ENCODE data around the gene ADAMTSL3. TPM values are rescaled to one million over a fixed set of nuclear protein-coding genes. Genes with fewer than 3 reads are reported as not detected.

Gene ADAMTSL3
- total RNA-seq, 1 experiment from 2014 or later, result 0.05 TPM

DNA sequence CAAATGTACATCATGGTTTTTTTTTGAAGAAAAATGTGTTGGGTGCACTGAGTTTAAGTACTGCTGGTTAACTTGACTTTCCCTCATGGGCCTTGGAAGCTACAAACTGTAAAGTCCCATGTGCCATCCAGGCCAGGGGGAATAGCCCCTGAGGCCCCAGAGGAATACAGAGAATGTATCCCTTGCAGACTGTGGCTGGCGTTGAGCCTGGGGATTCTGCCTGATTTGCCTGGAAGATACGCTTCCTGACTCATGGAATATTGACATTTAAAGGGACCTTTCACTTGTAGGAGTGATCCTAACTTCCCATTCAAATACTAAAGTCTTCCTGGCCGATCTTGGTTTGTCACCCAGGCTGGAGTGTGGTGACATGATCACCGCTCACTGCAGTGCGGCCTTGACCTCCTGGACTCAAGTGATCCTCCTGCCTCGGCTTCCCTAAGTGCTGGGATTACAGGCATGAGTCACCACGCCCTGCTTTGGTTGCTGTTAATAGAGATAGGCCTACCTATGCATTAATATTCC is 42.0 kb downstream of the ADAMTSL3 start:
- no TSS peak for BruUV-seq (replicated peaks)
- no peaks in the 10 kb centered on the region for H3K9me3 ChIP-seq (ENCODE audit: control insufficient read depth in 1 of 2, insufficient read depth in 1 of 2, low read depth in 1 of 2, low read length in 2 of 2)
- peaks cover 0 to 3% of the 10 kb centered on the region in 2 experiments; a peak in 1 of 4 replicates for H3K4me1 ChIP-seq (ENCODE audit: control insufficient read depth in 1 of 2, insufficient read depth in 2 of 2, low read length in 2 of 2)
- intact Hi-C loops (cut with micrococcal nuclease), result no loop called here
- no peaks in the 10 kb centered on the region for H3K9me2 ChIP-seq (ENCODE audit: insufficient read depth)
- no peaks in the 10 kb centered on the region for H3K36me3 ChIP-seq (ENCODE audit: control insufficient read depth in 1 of 2, insufficient read depth in 2 of 2, low read length in 2 of 2)
- H3K4me3 ChIP-seq (replicated peaks in 1 of 2; ENCODE audit: low read depth in 1 of 2, low read length in 2 of 2), result no peak overlapping the region
- no peaks in the 10 kb centered on the region for H3K79me2 ChIP-seq (ENCODE audit: insufficient read depth, low read length)
- DNase-seq (ENCODE audit: low read depth, low spot score) (no peak), ATAC-seq (no peak)
- TF ChIP-seq CEBPB (IDR thresholded peaks at IDR 0.05; ENCODE audit: low read depth) (no peak), POLR2AphosphoS5 (IDR thresholded peaks at IDR 0.05; ENCODE audit: low read depth, low read length) (no peak), EGR1 (IDR thresholded peaks at IDR 0.05; ENCODE audit: low read depth) (no peak), CBX3 (IDR thresholded peaks at IDR 0.05; ENCODE audit: low read depth) (no peak), FOSL1 (IDR thresholded peaks at IDR 0.05; ENCODE audit: low read depth) (no peak), ZFX (IDR thresholded peaks at IDR 0.05) (no peak), JUND (IDR thresholded peaks at IDR 0.05) (no peak), EZH2phosphoT487 (IDR thresholded peaks at IDR 0.05; ENCODE audit: borderline replicate concordance) (no peak), POLR2A (IDR thresholded peaks at IDR 0.05; ENCODE audit: borderline replicate concordance, extremely low read depth, insufficient read depth, insufficient read length) (no peak), SIN3A (IDR thresholded peaks at IDR 0.05; ENCODE audit: low read depth) (no peak), EZH2 (IDR thresholded peaks at IDR 0.05) (no peak), SP1 (IDR thresholded peaks at IDR 0.05; ENCODE audit: low read depth) (no peak), MAX (IDR thresholded peaks at IDR 0.05) (no peak), ELF1 (IDR thresholded peaks at IDR 0.05; ENCODE audit: borderline replicate concordance, low read depth) (no peak)
- H3K4me2 ChIP-seq (ENCODE audit: low read length), result no peak overlapping the region
- ChIA-PET RAD21 (ENCODE audit: low non-redundant PET in 1 of 2, low total read pairs in 2 of 2, uncharacterized antibody in 2 of 2, unreplicated experiment in 2 of 2) (no interaction called here), POLR2A (no interaction called here), CTCF (no interaction called here)
- peaks cover 5% of the 10 kb centered on the region; the same call in 1 of the 2 replicates for H3K27me3 ChIP-seq (ENCODE audit: insufficient read depth, low read length)
- no peaks in the 10 kb centered on the region for H4K20me1 ChIP-seq (ENCODE audit: insufficient read depth)
- no peak overlapping the region for H3K9ac ChIP-seq (ENCODE audit: low read length)
- no peak overlapping the region for H3K27ac ChIP-seq (ENCODE audit: low read depth, low read length)
- H2AFZ ChIP-seq (ENCODE audit: low read depth, low read length, poor library complexity, severe bottlenecking), result no peak overlapping the region

DNA sequence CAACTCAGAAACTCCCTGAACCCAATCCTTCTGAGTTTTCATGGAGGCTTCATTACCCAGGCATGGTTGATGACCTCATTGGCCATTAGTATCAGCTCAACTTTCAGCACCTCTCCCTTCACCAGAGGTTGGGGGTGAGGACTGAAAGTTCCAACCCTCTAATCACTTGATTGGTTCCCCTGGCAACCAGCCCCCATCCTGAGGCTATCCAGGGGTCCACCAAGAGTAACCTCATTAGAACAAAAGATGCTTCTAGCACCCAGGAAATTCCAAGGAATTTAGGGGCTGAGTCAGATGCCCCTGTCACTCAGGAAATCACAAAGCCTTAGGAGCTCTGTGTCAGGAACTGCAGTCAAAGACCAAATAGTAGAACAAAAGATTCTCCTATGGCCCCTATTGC is 43.8 kb downstream of the ADAMTSL3 start:
- DNase-seq (ENCODE audit: low read depth, low spot score) (no peak), ATAC-seq (no peak)
- Histone ChIP-seq H3K36me3 (ENCODE audit: control insufficient read depth in 1 of 2, insufficient read depth in 2 of 2, low read length in 2 of 2) (no peaks in the 10 kb centered on the region), H3K9me3 (ENCODE audit: control insufficient read depth in 1 of 2, insufficient read depth in 1 of 2, low read depth in 1 of 2, low read length in 2 of 2) (no peaks in the 10 kb centered on the region), H3K4me2 (ENCODE audit: low read length) (no peak overlapping the region), H3K4me1 (ENCODE audit: control insufficient read depth in 1 of 2, insufficient read depth in 2 of 2, low read length in 2 of 2) (peaks cover 0 to 3% of the 10 kb centered on the region in 2 experiments; a peak in 1 of 4 replicates), H3K9me2 (ENCODE audit: insufficient read depth) (no peaks in the 10 kb centered on the region), H2AFZ (ENCODE audit: low read depth, low read length, poor library complexity, severe bottlenecking) (no peak overlapping the region), H3K4me3 (replicated peaks in 1 of 2; ENCODE audit: low read depth in 1 of 2, low read length in 2 of 2) (no peak overlapping the region), H3K27ac (ENCODE audit: low read depth, low read length) (no peak overlapping the region), H3K79me2 (ENCODE audit: insufficient read depth, low read length) (no peaks in the 10 kb centered on the region), H3K9ac (ENCODE audit: low read length) (no peak overlapping the region), H4K20me1 (ENCODE audit: insufficient read depth) (no peaks in the 10 kb centered on the region), H3K27me3 (ENCODE audit: insufficient read depth, low read length) (peaks cover 5% of the 10 kb centered on the region; the same call in 1 of the 2 replicates)
- BruUV-seq (replicated peaks), result no TSS peak
- POLR2A ChIA-PET, result no interaction called here
- TF ChIP-seq EZH2phosphoT487 (IDR thresholded peaks at IDR 0.05; ENCODE audit: borderline replicate concordance) (no peak), TCF7L2 (IDR thresholded peaks at IDR 0.05; ENCODE audit: borderline replicate concordance, extremely low read depth, insufficient read depth, insufficient read length) (no peak), RAD21 (IDR thresholded peaks at IDR 0.05; ENCODE audit: low read depth) (no peak), ZNF274 (IDR thresholded peaks at IDR 0.05; ENCODE audit: low read depth, low read length) (no peak)
- intact Hi-C loops (cut with micrococcal nuclease), result no loop called here
- RAD21 ChIA-PET (ENCODE audit: low non-redundant PET in 1 of 2, low total read pairs in 2 of 2, uncharacterized antibody in 2 of 2, unreplicated experiment in 2 of 2), result no interaction called here
- CTCF ChIA-PET, result no interaction called here

All from HCT116 (cell line).